ENCODE data around the gene RRP1B. TPM values are rescaled to one million over a fixed set of nuclear protein-coding genes. Genes with fewer than 3 reads are reported as not detected.

RRP1B gene
- total and polyA plus RNA-seq, 4 experiments from 2014 or later: 19.8 to 40.5 (median 39.0) TPM

GRCh38 chr21:43619344-43619743 is 40.0 kb upstream of the RRP1B start:
- Mint-ChIP-seq H3K36me3 (peaks cover 3 to 4% of the 10 kb centered on the region in 2 donors), H3K9me3 (peaks cover 2 to 14% (median 10%) of the 10 kb centered on the region in 8 donors), H3K27ac (no peak overlapping the region), H3K4me1 (no peaks in the 10 kb centered on the region), H3K4me3 (no peak overlapping the region), H3K27me3 (peaks cover 2 to 4% of the 10 kb centered on the region in 2 donors)
- Histone ChIP-seq H3K4me1 (ENCODE audit: insufficient read depth, low read length) (no peaks in the 10 kb centered on the region), H3K4me3 (ENCODE audit: low read length in 2 of 2) (no peak overlapping the region), H3K9me3 (ENCODE audit: control insufficient read depth in 1 of 2, low read length in 2 of 2) (no peaks in the 10 kb centered on the region), H3K36me3 (ENCODE audit: insufficient read depth, low read length) (no peaks in the 10 kb centered on the region), H3K27me3 (ENCODE audit: insufficient read depth, low read length) (no peaks in the 10 kb centered on the region), H3K27ac (ENCODE audit: low read depth, low read length) (no peak overlapping the region)
- DNase-seq: no peak
- intact Hi-C loops (cut with micrococcal nuclease): no loop called here
- POLR2A ChIA-PET (ENCODE audit: partially characterized antibody): no interaction called here
- CTCF ChIA-PET (ENCODE audit: partially characterized antibody): no interaction called here

GRCh38 chr21:43619856-43620255 is 39.5 kb upstream of the RRP1B start:
- Mint-ChIP-seq H3K9me3 (peaks cover 2 to 14% (median 10%) of the 10 kb centered on the region in 8 donors), H3K4me1 (no peaks in the 10 kb centered on the region), H3K27ac (no peak overlapping the region), H3K27me3 (peaks cover 2 to 4% of the 10 kb centered on the region in 2 donors), H3K4me3 (no peak overlapping the region), H3K36me3 (peaks cover 3 to 4% of the 10 kb centered on the region in 2 donors)
- H3K9me3 ChIP-seq (ENCODE audit: control insufficient read depth in 1 of 2, low read length in 2 of 2): no peaks in the 10 kb centered on the region
- no peak overlapping the region for H3K4me3 ChIP-seq (ENCODE audit: low read length in 2 of 2)
- no peaks in the 10 kb centered on the region for H3K27me3 ChIP-seq (ENCODE audit: insufficient read depth, low read length)
- H3K4me1 ChIP-seq (ENCODE audit: insufficient read depth, low read length): no peaks in the 10 kb centered on the region
- no peak overlapping the region for H3K27ac ChIP-seq (ENCODE audit: low read depth, low read length)
- no peaks in the 10 kb centered on the region for H3K36me3 ChIP-seq (ENCODE audit: insufficient read depth, low read length)
- DNase-seq: no peak
- intact Hi-C loops (cut with micrococcal nuclease): no loop called here
- POLR2A ChIA-PET (ENCODE audit: partially characterized antibody): no interaction called here
- CTCF ChIA-PET (ENCODE audit: partially characterized antibody): no interaction called here

DNA sequence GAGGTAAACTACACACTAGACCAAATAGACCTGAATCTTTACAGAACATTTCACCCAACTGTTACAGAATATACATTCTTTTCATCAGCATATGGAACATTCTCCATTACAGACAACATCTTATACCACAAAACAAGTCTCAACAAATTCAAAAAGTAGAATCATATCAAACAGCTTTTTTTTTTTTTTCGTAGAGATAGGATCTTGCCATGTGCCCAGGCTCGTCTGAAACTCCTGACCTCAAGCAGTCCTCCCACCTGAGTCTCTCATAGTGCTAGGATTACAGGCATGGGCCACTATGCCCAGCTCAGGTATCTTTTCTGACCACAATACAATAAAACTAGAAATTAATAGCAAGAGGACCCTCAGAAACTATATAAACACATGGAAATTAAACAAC is 36.6 kb upstream of the RRP1B start:
- ChIA-PET POLR2A (ENCODE audit: partially characterized antibody) (no interaction called here), CTCF (ENCODE audit: partially characterized antibody) (no interaction called here)
- H3K9me3 Mint-ChIP-seq: peaks cover 2 to 14% (median 10%) of the 10 kb centered on the region in 8 donors
- H3K27ac Mint-ChIP-seq: no peak overlapping the region
- no peak overlapping the region for H3K4me3 Mint-ChIP-seq
- DNase-seq: no peak
- H3K4me3 ChIP-seq (ENCODE audit: low read length in 2 of 2): no peak overlapping the region
- H3K4me1 Mint-ChIP-seq: no peaks in the 10 kb centered on the region
- peaks cover 2 to 4% of the 10 kb centered on the region in 2 donors for H3K27me3 Mint-ChIP-seq
- no peaks in the 10 kb centered on the region for H3K4me1 ChIP-seq (ENCODE audit: insufficient read depth, low read length)
- no peaks in the 10 kb centered on the region for H3K36me3 ChIP-seq (ENCODE audit: insufficient read depth, low read length)
- intact Hi-C loops (cut with micrococcal nuclease): no loop called here
- no peaks in the 10 kb centered on the region for H3K27me3 ChIP-seq (ENCODE audit: insufficient read depth, low read length)
- H3K36me3 Mint-ChIP-seq: peaks cover 3 to 4% of the 10 kb centered on the region in 2 donors
- no peak overlapping the region for H3K27ac ChIP-seq (ENCODE audit: low read depth, low read length)
- H3K9me3 ChIP-seq (ENCODE audit: control insufficient read depth in 1 of 2, low read length in 2 of 2): no peaks in the 10 kb centered on the region

GRCh38 chr21:43623588-43623987 is 35.8 kb upstream of the RRP1B start:
- no peak overlapping the region for H3K4me3 Mint-ChIP-seq
- no peak overlapping the region for H3K27ac Mint-ChIP-seq
- DNase-seq: no peak
- Histone ChIP-seq H3K36me3 (ENCODE audit: insufficient read depth, low read length) (no peaks in the 10 kb centered on the region), H3K4me1 (ENCODE audit: insufficient read depth, low read length) (no peaks in the 10 kb centered on the region), H3K27me3 (ENCODE audit: insufficient read depth, low read length) (no peaks in the 10 kb centered on the region), H3K27ac (ENCODE audit: low read depth, low read length) (no peak overlapping the region), H3K9me3 (ENCODE audit: control insufficient read depth in 1 of 2, low read length in 2 of 2) (no peaks in the 10 kb centered on the region), H3K4me3 (ENCODE audit: low read length in 2 of 2) (no peak overlapping the region)
- POLR2A ChIA-PET (ENCODE audit: partially characterized antibody): no interaction called here
- H3K27me3 Mint-ChIP-seq: peaks cover 2 to 4% of the 10 kb centered on the region in 2 donors
- CTCF ChIA-PET (ENCODE audit: partially characterized antibody): no interaction called here
- intact Hi-C loops (cut with micrococcal nuclease): no loop called here
- H3K36me3 Mint-ChIP-seq: peaks cover 3 to 4% of the 10 kb centered on the region in 2 donors
- H3K9me3 Mint-ChIP-seq: peaks cover 2 to 18% (median 10%) of the 10 kb centered on the region in 8 donors
- no peaks in the 10 kb centered on the region for H3K4me1 Mint-ChIP-seq

GRCh38 chr21:43624339-43624738 is 35.0 kb upstream of the RRP1B start:
- peaks cover 2 to 3% of the 10 kb centered on the region in 2 donors for H3K27me3 Mint-ChIP-seq
- H3K4me3 ChIP-seq (ENCODE audit: low read length in 2 of 2): no peak overlapping the region
- intact Hi-C loops (cut with micrococcal nuclease): no loop called here
- H3K4me1 ChIP-seq (ENCODE audit: insufficient read depth, low read length): no peaks in the 10 kb centered on the region
- no peak for DNase-seq
- H3K9me3 ChIP-seq (ENCODE audit: control insufficient read depth in 1 of 2, low read length in 2 of 2): no peaks in the 10 kb centered on the region
- H3K4me3 Mint-ChIP-seq: no peak overlapping the region
- no peaks in the 10 kb centered on the region for H3K36me3 ChIP-seq (ENCODE audit: insufficient read depth, low read length)
- H3K4me1 Mint-ChIP-seq: no peaks in the 10 kb centered on the region
- no peak overlapping the region for H3K27ac Mint-ChIP-seq
- H3K27ac ChIP-seq (ENCODE audit: low read depth, low read length): no peak overlapping the region
- POLR2A ChIA-PET (ENCODE audit: partially characterized antibody): no interaction called here
- CTCF ChIA-PET (ENCODE audit: partially characterized antibody): no interaction called here
- peaks cover 2 to 16% (median 9%) of the 10 kb centered on the region in 8 donors for H3K9me3 Mint-ChIP-seq
- H3K27me3 ChIP-seq (ENCODE audit: insufficient read depth, low read length): no peaks in the 10 kb centered on the region
- H3K36me3 Mint-ChIP-seq: peaks cover 3 to 4% of the 10 kb centered on the region in 2 donors

GRCh38 chr21:43626390-43626789 is 33.0 kb upstream of the RRP1B start:
- H3K4me3 ChIP-seq (ENCODE audit: low read length in 2 of 2): no peak overlapping the region
- Mint-ChIP-seq H3K27ac (no peak overlapping the region), H3K4me3 (no peak overlapping the region), H3K9me3 (peaks cover 0 to 4% (median 0%) of the 10 kb centered on the region in 8 donors), H3K4me1 (no peaks in the 10 kb centered on the region), H3K27me3 (peaks cover 0 to 3% of the 10 kb centered on the region in 2 donors), H3K36me3 (no peaks in the 10 kb centered on the region)
- no peaks in the 10 kb centered on the region for H3K36me3 ChIP-seq (ENCODE audit: insufficient read depth, low read length)
- H3K9me3 ChIP-seq (ENCODE audit: control insufficient read depth in 1 of 2, low read length in 2 of 2): no peaks in the 10 kb centered on the region
- no peak for DNase-seq
- no peak overlapping the region for H3K27ac ChIP-seq (ENCODE audit: low read depth, low read length)
- ChIA-PET POLR2A (ENCODE audit: partially characterized antibody) (no interaction called here), CTCF (ENCODE audit: partially characterized antibody) (no interaction called here)
- no peaks in the 10 kb centered on the region for H3K4me1 ChIP-seq (ENCODE audit: insufficient read depth, low read length)
- no peaks in the 10 kb centered on the region for H3K27me3 ChIP-seq (ENCODE audit: insufficient read depth, low read length)
- intact Hi-C loops (cut with micrococcal nuclease): no loop called here

DNA sequence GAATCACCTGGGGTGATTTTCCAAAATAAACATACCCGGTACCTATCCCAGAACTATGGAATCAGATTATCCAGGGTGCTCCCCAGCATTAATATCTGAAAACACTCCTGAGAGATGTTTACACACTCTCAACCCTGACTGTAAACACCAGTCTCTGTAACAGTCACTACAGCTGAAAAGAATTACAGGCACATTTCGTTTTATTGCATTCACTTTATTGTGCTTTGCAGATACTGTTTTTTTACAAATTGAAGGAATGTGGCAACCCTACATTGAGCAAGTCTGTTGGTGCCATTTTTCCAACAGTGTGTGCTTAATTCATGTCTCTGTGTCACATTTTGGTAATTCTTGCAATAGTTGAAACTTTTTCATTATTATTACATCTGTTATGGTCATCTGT is 31.8 kb upstream of the RRP1B start:
- H3K4me1 Mint-ChIP-seq: no peaks in the 10 kb centered on the region
- Histone ChIP-seq H3K4me3 (ENCODE audit: low read length in 2 of 2) (no peak overlapping the region), H3K9me3 (ENCODE audit: control insufficient read depth in 1 of 2, low read length in 2 of 2) (no peaks in the 10 kb centered on the region), H3K27ac (ENCODE audit: low read depth, low read length) (no peak overlapping the region), H3K4me1 (ENCODE audit: insufficient read depth, low read length) (no peaks in the 10 kb centered on the region), H3K27me3 (ENCODE audit: insufficient read depth, low read length) (no peaks in the 10 kb centered on the region), H3K36me3 (ENCODE audit: insufficient read depth, low read length) (no peaks in the 10 kb centered on the region)
- no peaks in the 10 kb centered on the region for H3K36me3 Mint-ChIP-seq
- intact Hi-C loops (cut with micrococcal nuclease): no loop called here
- ChIA-PET POLR2A (ENCODE audit: partially characterized antibody) (no interaction called here), CTCF (ENCODE audit: partially characterized antibody) (no interaction called here)
- no peak overlapping the region for H3K27ac Mint-ChIP-seq
- H3K9me3 Mint-ChIP-seq: peaks cover 0 to 4% (median 0%) of the 10 kb centered on the region in 8 donors
- H3K4me3 Mint-ChIP-seq: no peak overlapping the region
- peaks cover 0 to 2% of the 10 kb centered on the region in 2 donors for H3K27me3 Mint-ChIP-seq
- no peak for DNase-seq
